AG04449 (cell line): ENCODE results near the gene SPCS2.
"Not testable (repeated sequence)": the region's sequence is repeated elsewhere in the genome, so short reads cannot be mapped to it uniquely, and the experiment has no call there.

Experiments used
- CTCF ChIA-PET: fragments of 350-600 bp; formaldehyde crosslinking; extraction: SDS; loops from one replicate; lab custom pipeline; 2021; ENCODE audit warnings: antibody characterized with exemption; lab: Yijun Ruan, JAX
- POLR2A ChIA-PET: fragments of 400-600, 350-600 bp; formaldehyde crosslinking; extraction: SDS; loops from one replicate; lab custom pipeline; 2020; ENCODE audit warnings: antibody characterized with exemption, inconsistent platforms; lab: Yijun Ruan, JAX
- DNase-seq: peaks from one replicate; pipeline ENCODE4 v3.0.0-alpha.2; 2010; ENCODE audit warnings: low read depth, low spot score
- H3K4me3 ChIP-seq: 2 replicates; pipeline ENCODE4 v1.5.1; 2011; ENCODE audit warnings: low read depth, mild to moderate bottlenecking, control low read depth, low read length
- TF ChIP-seq, protein P1 (sequence below): IDR thresholded peaks from one replicate; pipeline ENCODE4 v1.5.1; 2011; ENCODE audit warnings: mild to moderate bottlenecking, moderate library complexity, low read length, control low read depth, inconsistent platforms; ENCODE audit not compliant: insufficient read depth; ENCODE audit errors: missing control alignments

Gene SPCS2

DNA sequence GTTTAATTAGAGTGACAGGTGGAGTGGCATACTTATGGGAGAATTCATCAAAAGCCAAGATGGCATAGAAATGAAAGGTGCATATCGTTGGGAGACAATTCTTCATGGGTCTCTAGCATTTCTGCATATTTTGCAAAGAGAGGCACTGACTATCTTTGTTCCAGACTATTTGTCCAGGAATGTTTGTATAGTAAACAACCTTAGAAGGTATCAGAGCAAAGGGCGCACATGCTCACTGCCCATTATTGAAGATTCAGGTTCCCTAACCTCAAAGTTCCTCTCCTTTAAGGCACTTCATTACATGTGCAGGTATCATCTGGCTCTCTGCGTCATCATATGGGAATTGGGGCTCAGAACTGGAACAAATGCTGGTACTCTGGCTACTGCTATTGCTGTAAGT, 35.0 kb downstream of the SPCS2 start:
- no peak for DNase-seq
- CTCF ChIA-PET: interaction anchor here (1.5 kb wide), 1 partner anchor 258 kb away, joined by 5 read pairs; no protein-coding TSS in a partner anchor
- POLR2A ChIA-PET: no interaction called here
- H3K4me3 ChIP-seq: no peak overlapping the region
- TF ChIP-seq, protein P1, sequence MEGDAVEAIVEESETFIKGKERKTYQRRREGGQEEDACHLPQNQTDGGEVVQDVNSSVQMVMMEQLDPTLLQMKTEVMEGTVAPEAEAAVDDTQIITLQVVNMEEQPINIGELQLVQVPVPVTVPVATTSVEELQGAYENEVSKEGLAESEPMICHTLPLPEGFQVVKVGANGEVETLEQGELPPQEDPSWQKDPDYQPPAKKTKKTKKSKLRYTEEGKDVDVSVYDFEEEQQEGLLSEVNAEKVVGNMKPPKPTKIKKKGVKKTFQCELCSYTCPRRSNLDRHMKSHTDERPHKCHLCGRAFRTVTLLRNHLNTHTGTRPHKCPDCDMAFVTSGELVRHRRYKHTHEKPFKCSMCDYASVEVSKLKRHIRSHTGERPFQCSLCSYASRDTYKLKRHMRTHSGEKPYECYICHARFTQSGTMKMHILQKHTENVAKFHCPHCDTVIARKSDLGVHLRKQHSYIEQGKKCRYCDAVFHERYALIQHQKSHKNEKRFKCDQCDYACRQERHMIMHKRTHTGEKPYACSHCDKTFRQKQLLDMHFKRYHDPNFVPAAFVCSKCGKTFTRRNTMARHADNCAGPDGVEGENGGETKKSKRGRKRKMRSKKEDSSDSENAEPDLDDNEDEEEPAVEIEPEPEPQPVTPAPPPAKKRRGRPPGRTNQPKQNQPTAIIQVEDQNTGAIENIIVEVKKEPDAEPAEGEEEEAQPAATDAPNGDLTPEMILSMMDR: no peak

DNA sequence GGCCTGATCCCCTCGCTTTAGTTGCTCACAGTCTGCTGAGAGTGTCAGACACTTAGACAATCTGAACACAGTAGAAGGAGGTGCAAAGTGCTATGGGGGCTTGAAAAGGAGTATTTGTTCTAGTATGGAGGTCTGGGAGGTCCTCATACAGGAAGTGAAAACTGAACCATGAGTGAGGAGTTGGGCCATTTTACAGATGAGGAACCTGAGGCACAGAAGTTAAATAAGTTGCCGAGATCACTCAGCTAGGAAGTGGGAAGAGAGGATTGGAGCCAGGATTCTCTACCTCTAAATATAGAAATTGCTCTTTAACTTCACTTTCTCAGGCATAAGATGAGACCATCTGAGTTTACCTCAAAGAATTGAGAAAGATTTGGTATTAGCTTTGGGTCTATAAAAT, 35.7 kb downstream of the SPCS2 start:
- no peak overlapping the region for H3K4me3 ChIP-seq
- DNase-seq: no peak
- TF ChIP-seq, protein P1: no peak
- ChIA-PET POLR2A (no interaction called here), CTCF (no interaction called here)

DNA sequence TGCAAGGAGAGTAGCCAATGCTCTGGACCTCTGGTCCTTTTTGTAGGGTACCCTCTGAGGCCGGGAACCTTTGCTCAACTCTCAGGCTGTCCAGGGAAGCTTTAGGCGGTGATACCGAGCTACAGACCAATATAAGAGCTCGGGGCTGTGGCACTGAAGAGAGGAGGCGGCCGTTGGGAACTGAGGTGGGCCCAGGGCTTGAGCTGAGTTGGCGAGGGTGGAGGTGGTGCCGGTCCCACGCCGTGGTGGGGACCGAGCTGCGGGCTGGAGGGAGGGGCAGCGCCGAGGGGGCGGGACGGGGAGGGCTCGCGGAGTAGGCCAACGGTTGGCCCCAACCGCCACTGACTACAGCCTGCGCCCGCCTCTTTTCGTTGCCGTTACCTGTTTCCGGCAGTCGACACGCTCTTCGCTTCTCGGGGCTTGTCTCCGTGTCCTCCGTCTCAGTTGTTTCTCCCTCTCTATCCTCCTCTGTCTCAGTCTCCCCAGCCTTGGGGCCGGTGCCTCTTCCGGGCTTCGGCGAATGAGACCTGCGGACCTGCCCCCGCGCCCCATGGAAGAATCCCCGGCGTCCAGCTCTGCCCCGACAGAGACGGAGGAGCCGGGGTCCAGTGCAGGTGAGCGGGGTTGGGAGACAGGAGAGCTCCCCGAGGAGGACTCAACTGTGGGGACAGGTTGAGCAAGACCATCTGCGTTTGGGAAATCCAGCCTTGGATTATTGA, 39.6 kb downstream of the SPCS2 start, which contains the start of gene NEU3:
TSS of gene NEU3 (plus strand) at position 393 of the 719 bp plus-strand sequence. CDS start at position 521, 128 bp downstream.
- peak within 1 kb of the TSS; percentile 81 for H3K4me3 ChIP-seq
- DNase-seq: no peak
- POLR2A ChIA-PET: interaction anchor here (0.7 to 1.6 kb wide), 5 partner anchors 11 to 59 kb away, joined by 3 read pairs; no protein-coding TSS in a partner anchor
- CTCF ChIA-PET: interaction anchor here (1.2 to 2.0 kb wide), 2 partner anchors 59 to 260 kb away, joined by 4 to 5 read pairs; no protein-coding TSS in a partner anchor
- TF ChIP-seq, protein P1: no peak

DNA sequence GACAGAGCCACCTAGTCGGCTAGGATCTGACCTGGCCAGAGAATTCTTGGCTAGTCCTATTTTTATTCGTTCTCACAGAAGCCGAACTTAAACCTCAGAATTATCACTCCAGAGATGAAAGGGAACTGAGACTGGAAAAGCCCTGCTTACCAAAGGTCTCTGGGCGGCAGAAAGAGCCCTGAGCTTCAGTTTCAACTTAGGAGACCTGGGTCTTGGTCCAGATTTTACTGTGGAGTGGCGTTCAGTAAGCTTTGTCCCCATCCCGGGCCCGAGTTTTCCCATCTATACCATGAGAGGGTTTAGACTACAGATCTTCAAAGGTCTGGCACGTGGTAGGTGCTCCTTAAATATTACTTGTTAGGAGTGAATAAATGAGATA, 40.2 kb downstream of the SPCS2 start:
- ChIA-PET POLR2A (interaction anchor here (0.7 to 1.6 kb wide), 2 partner anchors 25 to 60 kb away, joined by 3 read pairs; no protein-coding TSS in a partner anchor), CTCF (interaction anchor here (0.9 to 2.0 kb wide), 3 partner anchors 33 to 59 kb away, joined by 3 to 5 read pairs (median 4); no protein-coding TSS in a partner anchor)
- H3K4me3 ChIP-seq: peak overlapping the region; percentile 81
- TF ChIP-seq, protein P1: no peak
- no peak for DNase-seq

DNA sequence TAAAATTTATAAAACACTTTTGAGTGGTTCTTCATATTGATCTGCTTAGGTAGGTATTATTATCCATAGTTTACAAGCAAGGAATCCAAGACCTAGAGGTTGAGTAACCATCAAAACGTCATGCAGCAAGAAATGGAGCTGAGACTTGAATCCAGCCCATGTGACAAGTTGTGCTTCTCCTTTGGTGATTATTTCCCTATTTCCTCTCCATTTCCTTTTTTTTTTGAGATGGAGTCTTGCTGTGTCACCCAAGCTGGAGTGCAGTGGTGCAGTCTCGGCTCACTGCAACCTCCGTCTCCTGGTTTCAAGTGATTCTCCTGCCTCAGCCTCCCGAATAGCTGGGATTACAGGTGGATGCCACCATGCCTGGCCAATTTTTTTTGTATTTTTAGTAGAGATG, 41.1 kb downstream of the SPCS2 start:
- POLR2A ChIA-PET, H3K4me3 ChIP-seq, DNase-seq: not testable (repeated sequence)
- CTCF ChIA-PET: interaction anchor here (0.9 to 2.0 kb wide), 3 partner anchors 32 to 60 kb away, joined by 3 to 5 read pairs (median 4); no protein-coding TSS in a partner anchor

DNA sequence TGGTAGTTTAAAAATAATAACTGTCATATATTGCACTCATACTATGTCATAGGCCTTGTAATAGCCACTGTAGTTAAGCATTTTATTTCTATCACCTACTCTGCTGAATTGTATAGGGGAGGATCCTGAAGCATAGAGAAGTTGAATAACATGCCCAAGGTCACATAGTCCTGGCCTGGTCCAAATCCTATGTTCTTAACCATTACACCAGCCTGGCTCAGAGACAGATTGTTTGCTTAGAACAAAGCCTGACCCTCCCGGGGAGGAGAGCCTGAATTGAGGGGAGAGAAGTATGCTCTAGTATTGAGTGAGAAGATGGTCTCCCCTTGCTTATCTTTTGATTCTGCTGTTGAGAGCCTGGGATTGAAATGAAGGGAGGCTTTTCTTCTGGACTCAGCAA, 41.9 kb downstream of the SPCS2 start:
- DNase-seq: no peak
- no peak overlapping the region for H3K4me3 ChIP-seq
- CTCF ChIA-PET: no interaction called here
- TF ChIP-seq, protein P1: no peak
- POLR2A ChIA-PET: no interaction called here
